DMS53 (cell line): ENCODE measurements around the gene LRRC61.
"Not testable (repeated sequence)": the region's sequence is repeated elsewhere in the genome, so short reads cannot be mapped to it uniquely, and the experiment has no call there.

Source experiments
- DNase-seq: peaks from one replicate; lab custom pipeline; 2025; lab: John Stamatoyannopoulos, UW

The LRRC61 gene

GRCh38 chr7:150383710-150384397 lies 60.7 kb downstream of the LRRC61 start:
- peak; percentile 99 for DNase-seq

GRCh38 chr7:150384406-150385301 lies 61.5 kb downstream of the LRRC61 start:
- DNase-seq = no peak

- no peak for DNase-seq
Measured at GRCh38 chr7:150385302-150385723, 62.2 kb downstream of the LRRC61 start.

- not testable (repeated sequence) for DNase-seq
Measured at GRCh38 chr7:150385884-150386283, 62.7 kb downstream of the LRRC61 start.
